Measurements from ENCODE around the gene COL5A3.
"Not testable (repeated sequence)": the region's sequence is repeated elsewhere in the genome, so short reads cannot be mapped to it uniquely, and the experiment has no call there.

Gene COL5A3

GRCh38 chr19:9934132-9934950 is 76.0 kb downstream of the COL5A3 start:
- peak; percentile 90 to 93 for DNase-seq

- no peak for DNase-seq
Measured at GRCh38 chr19:9932835-9933234, 77.5 kb downstream of the COL5A3 start.

GRCh38 chr19:9931629-9932028 is 78.7 kb downstream of the COL5A3 start:
- DNase-seq = no peak

GRCh38 chr19:9923440-9923839 is 86.9 kb downstream of the COL5A3 start:
- no peak for DNase-seq

GRCh38 chr19:9922782-9923379 is 87.4 kb downstream of the COL5A3 start:
- DNase-seq = not testable (repeated sequence)

GRCh38 chr19:9917321-9917720 is 93.0 kb downstream of the COL5A3 start:
- DNase-seq = no peak

GRCh38 chr19:9916719-9917118 is 93.6 kb downstream of the COL5A3 start:
- no peak for DNase-seq

GRCh38 chr19:9914315-9915207 is 95.7 kb downstream of the COL5A3 start:
- peak; percentile 85 to 87 for DNase-seq

GRCh38 chr19:9914001-9914314 is 96.3 kb downstream of the COL5A3 start:
- no peak for DNase-seq

- DNase-seq = peak in 1 of 2 donors; percentile 32
Measured at GRCh38 chr19:9913237-9914000, 96.9 kb downstream of the COL5A3 start.

GRCh38 chr19:9912551-9913236 is 97.6 kb downstream of the COL5A3 start:
- DNase-seq = no peak

- no peak for DNase-seq
Measured at GRCh38 chr19:9911524-9912185, 98.6 kb downstream of the COL5A3 start.

GRCh38 chr19:9910625-9911024 is 99.7 kb downstream of the COL5A3 start:
- DNase-seq = no peak

Data from stimulated activated CD4-positive, alpha-beta T cell treated with anti-CD3 and anti-CD28 coated beads, Interleukin-2, amount 100 ng/mL, for 24 hours (primary cell).